ENCODE measurements around the gene NCKAP5.

Gene NCKAP5

DNA sequence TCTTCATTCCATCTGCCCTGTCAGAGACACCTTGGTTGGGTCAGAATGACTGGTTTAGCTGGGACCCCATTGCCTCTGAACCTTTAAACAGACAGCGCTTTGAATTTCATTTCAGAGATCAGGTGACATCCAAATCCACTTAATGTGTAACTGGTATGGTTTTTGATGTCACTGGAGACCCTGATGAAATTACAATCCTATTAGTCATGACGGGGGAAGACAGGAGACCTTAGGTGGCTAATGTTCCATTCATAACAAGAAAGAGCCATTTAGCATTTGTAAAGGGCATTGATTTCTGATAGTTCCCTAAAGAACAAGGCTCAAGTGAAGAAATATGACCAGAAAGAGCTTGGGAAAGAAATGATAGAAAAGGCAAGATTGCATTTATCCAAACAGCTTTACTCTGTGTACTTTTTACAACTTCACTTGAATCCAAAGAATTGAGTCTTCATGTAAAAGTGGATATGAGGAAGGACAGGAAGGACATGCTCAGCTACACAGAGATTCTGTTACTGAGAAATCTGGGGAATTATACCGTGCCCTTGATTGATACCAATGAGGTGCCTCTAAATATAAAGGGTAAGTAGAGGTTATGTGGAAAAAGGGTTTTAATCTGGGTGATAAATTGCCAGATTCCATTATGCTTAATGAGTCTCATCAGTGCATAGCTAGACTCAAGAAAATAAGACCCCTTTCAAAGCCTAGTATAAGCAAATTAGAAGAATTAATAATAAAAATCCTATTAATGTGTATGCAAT lies 198.2 kb downstream of the NCKAP5 start:
- DNase-seq = no peak

DNA sequence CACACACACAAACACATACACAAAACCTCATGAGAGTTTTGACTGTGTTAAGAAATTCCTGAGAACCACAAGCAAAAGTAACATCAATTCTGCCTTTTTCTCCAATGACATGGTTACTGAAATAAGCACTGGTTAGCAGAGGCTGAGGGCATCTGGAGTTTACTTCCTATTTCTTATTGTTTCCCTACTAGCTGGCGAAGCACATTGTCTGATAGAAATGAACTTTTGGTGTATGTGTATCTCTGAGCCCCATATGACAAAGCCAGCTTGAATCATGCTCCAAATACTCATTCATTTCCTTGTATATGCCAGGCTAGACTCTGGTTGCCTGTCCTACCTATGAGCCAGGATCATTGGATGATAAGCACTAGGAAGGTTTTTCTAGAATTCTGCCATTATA lies 203.1 kb downstream of the NCKAP5 start:
- no peak for DNase-seq

DNA sequence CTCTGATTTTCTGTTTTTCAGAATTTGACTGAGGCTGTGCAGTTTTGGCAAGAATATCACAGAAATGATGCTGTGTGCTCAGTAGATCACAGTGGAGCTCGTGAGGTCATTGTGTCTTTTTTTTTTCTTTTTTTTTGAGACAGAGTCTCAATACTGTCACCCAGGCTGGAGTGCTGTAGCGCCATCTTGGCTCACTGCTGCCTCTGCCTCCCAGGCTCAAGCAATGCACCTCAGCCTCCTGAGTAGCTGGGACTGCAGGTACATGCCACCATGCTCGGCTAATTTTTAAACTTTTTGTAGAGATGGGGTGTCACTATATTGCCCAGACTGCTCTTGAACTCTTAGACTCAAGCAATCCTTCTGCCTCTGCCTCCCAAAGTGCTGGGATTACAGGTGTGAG lies 203.6 kb downstream of the NCKAP5 start:
- no peak for DNase-seq

DNA sequence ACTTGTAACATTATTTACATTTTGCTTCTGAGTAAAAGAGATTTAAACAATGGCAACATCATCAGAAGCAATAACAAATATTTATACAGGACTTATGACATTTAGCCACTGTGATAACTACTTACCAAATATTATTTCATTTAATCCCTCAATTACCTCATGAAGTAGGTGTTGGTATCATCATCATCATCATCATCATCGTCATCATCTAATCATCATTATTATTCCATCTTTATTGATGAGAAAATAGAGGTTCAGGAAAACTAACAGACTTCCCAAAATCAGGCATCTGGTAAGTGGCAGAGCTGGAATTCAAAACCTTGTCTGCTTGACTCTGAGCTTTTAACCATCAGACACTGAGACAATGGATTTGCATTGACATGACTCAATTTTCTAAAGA lies 204.4 kb downstream of the NCKAP5 start:
- DNase-seq = no peak

DNA sequence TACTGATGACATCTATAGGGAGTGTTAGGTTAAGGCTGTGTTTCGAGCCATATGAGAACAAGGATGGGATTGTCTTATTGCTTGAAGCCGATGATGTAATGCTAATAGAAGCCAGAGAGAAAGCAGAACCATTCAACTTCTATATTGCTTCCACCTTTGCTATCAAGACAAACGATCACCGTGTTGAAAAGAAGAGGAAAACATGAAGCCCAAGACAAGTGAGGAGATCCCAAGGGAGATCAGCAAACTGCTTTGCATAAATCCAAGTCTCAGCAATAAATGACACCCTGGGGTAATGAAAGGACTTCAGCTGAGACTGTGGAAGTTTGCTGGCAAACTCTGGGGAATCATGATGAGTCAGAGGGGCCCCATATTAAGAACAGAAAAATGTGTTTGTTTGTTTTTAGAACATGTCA lies 206.2 kb downstream of the NCKAP5 start:
- DNase-seq = no peak

DNA sequence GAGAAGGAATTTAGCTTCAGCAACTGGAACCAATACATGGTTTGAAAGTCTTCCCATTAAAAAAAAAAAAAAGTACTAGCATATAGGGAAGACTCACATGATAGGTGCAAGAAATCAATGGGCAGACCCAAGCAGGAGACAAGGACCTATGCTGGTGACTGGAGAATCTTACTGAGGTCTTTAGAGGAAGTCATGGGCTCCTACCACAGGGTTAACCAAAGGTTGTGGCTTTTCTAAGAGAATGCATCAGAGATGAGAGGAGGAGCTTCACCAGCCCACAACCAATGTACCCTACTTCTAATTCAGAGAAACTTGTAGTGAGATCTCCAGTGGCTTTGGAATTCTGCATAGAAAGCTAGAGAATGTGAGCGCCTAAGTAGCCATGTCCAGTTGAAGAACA lies 207.4 kb downstream of the NCKAP5 start:
- DNase-seq = no peak

DNA sequence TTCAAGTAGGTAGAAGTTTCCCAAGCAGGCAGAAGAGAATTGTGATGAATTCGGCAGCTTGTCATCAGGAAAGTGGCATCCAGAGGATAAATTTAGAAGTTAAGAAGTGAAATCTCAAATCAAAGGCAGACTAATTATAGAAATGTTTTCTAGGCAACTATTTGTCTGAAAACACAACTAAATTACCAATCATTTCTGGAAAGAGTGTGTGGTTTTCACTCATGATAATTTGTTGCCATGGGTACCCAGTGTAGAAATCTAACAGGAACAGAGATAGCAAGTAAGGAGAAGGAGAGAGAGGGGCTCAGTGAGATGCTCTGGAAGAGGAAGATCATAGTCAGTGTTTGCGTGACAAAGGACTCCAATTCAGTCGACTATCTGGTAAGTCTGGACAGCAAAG lies 208.1 kb downstream of the NCKAP5 start:
- DNase-seq = no peak

DNA sequence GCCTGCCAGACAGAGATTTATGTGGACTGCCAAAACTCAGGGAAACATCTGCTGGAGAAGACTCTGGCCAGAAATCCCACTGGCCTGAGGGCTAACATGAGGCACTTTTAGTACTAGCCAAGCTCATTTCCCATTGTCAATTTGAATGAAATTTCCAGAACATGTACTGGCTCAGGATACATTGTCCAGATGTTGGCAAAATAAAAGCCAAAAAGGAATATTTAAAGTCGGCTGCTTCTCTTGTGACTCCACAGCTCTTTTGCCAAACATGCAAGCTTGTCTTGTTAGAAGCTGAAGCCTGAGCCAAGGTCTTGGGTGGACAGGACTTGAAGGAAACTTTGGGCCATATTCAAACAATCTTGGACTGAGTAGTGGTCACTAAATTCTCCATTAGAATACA lies 215.5 kb downstream of the NCKAP5 start:
- no peak for DNase-seq

DNA sequence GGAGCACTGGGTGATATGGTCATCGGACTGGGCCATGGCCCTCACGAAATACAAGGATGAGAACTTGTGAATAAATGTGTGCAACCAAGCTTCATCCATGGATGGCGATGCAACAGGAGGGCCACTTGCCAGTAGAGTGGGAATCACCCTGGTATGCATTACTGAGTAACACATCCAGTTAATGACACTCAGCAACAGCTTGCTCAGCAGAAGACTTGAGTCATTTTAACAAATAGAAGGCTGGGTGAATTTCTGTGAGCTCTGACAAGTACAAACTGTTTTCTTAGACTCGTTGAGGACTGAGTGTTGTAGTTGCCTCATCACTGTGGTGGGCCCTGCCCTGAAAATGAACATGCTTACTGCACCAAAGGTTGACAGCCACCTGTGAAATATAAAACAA lies 221.6 kb downstream of the NCKAP5 start:
- DNase-seq = no peak

DNA sequence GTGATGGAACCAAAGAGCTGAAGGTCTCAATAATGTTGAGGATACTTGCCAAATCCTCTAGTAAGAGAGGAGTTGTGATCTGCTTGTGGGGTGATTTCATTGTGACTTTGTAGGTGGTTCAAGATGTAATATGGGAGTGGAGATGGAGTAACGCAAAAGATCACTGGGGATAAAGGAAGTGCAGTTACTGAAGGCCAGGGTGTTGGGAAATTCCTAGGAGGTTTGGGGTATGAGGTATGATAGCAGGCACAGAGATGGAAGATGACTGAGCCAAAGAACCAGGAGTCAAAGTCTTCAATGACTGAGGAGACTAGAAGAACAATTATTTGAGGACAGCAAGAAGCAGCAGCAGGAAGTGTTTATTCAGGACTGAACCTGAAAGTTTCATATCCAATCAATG lies 222.6 kb downstream of the NCKAP5 start:
- DNase-seq = no peak

DNA sequence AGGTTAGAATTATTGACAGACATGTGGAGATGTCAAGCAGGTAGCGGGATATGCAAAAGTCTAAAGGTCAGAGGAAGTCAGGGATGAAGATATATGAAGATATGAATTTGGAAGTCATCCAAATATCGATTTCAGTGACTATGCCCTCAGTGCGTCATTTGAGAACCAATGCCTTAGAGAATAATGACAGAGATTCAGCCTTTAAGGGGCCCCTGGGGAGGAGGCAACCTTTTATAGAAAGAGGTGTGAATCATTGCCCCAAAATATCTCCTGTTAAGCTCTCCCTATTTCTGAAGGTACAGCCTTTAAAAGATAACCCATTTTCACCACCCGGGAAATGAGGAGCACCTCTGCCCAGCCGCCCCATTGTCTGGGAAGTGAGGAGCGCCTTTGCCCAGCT lies 223.4 kb downstream of the NCKAP5 start:
- DNase-seq = no peak

DNA sequence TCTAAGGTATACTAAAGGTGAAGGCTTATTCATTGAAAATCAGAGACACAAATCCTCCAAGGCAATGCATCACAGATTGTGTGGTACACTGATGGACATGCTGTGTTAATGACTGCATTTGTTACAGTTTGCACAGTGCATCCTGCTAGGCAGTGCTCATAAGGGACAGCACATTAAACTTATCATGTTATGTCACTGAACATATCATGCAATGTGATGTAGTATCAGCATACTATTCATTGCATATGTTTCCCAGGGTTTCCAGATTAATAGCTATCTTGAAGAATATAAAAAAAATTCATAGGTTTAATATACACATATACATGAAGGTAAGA lies 225.3 kb downstream of the NCKAP5 start:
- DNase-seq = no peak

DNA sequence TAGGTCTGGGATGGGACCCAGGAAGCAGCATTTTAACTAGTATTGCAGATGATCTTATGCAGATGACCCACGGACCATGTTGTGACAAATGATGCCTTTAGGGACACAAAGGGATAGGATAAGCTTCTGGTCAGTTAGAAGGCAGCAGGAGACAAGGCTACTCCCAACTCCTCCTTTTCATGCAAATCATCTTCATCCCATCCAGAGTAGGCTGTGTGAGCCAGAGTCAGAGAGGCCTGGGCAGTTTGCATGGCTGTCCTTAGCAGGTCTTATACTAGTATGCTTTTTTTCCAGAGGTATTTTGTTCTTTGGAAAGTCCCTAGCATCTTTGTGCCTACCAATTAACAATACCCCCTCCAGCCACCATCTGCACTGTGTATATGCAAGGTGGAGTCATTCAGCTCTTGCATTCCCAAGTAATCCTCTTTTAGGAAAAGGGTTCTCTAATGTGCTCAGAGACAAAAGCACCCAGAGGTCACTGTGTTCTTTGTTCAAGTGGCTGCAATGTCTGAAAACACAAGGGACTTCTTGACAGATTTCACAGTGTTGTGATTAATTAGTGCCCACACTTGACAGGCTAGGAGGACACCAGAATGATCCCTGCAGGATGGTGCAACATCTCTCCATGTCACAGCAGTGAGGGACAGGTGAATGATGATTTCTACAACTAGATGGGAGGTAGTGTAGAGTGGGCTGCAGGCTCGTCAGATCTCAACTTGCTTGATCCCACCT lies 225.8 kb downstream of the NCKAP5 start:
- no peak for DNase-seq

DNA sequence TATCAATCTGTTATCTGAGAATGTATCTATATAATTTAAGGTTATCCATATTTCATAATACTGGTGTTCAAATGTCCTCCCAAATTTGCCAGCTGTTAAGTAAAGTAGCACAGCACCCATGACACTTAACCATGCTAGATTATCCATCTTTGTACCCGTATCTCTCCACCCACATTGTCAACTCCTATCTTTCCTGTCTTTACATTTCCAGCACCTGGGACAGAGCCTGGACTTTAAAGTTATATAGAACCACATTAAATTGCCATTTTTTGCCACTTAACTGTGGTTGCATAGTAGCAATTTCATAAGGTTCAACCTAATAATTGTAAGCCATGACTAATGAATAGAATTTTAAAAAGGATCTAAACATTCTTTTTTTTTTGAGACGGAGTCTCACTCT lies 226.7 kb downstream of the NCKAP5 start:
- DNase-seq = no peak

DNA sequence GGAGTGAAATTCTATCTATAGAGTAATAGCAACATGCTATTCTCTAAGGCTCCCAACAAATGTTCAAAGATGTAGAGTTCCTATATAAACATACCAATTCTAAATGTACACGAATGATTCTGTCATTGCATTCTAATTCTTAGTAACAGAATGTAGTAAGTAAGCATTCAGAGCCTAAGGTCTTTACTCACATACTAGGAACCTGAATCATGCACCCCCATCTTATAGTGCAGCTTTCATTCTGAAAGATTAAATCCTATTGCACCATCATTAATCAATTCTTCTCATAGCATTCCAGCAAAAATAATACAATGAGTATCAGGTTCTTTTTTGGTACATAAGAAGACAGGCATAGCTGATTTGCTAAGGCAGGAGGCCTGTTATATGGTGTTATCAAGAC lies 230.0 kb downstream of the NCKAP5 start:
- DNase-seq = no peak

DNA sequence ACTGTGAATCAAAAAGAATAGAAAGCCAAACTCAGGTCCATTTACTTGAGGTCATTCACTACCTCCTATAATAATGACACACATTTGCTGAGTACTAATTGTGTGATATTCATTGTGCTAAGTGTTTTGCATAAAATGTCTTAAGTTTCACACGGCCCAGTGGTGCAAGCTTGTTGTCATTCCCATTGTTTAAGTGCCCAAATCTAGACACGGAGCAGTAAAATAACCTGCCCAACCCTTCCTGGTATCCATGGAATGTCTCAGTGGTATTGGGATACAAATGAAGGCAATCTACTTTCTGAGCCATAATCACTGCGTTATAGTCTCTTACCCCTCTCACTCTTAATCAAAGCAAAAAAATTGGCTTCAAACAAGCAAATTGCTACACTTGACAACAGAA lies 233.3 kb downstream of the NCKAP5 start:
- no peak for DNase-seq

DNA sequence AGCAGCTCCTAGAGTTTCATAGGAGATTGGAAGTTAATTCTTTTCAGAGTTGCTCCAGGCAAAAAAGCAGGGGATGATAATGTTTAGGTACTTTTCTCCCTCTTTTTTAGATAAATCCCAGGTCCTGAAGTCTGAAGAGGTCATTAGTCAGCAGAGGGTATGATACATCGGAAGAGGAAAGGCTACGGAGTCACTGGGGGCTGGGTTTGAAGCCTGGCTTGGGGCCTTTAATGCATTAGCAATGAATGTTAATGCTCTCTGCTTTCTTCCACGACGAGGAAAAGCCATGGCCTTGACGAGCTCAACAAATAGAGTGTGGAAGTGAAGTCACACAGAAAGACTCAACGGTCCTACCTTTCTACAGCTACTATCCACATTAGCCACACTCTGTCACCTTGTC lies 235.1 kb downstream of the NCKAP5 start:
- no peak for DNase-seq

DNA sequence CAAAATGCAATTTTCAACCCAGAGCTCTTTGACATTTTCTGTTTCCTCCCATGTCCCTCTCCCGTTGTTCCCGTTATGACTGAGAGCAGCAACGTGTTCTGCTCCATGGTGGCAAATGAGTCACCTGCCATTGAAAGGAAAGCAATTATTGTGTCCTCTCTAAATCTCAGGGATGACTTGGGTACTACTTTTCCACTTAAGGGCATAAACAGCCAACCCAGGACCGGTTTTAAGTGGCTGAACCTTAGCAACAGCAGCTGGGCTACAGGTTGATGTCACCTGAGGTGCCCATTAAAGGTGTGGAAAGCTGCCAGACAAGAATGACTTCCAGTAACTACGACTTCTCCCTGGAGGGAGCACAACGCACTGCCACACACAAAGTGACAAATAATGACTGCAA lies 236.8 kb downstream of the NCKAP5 start:
- no peak for DNase-seq

DNA sequence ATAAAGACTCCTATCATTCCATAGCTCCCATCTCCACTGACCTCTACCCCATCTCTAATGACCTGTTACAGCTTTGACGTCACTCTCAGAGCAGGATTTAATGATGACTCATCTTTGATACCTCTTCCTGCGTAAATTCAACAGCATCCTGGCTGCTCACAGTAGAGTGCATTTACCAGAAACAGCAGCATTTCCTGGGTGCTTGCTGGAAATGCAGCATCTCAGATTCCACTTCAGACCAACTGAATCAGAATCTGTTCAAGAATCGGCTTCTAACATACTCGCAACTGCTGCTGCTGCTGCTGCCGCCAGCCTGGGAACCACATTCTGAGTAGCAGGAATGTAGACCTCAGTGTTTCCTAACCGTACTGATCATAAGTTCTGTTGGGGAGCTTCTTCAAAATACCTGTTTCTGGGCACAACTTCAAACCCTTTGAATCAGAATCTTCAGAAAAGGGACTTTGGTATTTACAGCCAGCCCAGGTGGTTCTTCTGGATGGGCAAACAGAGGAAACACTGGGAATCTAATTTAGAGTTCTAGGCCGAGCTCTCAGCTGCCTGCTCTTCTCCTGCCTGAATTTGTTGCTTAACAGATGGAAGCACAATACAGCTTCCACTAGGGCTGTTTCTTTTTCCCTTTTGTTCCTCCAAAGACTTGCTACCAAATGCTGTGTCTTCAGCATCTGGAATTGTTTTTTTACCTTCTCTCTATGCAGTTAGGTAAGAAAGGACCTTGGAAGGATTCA lies 241.4 kb downstream of the NCKAP5 start:
- DNase-seq = no peak

DNA sequence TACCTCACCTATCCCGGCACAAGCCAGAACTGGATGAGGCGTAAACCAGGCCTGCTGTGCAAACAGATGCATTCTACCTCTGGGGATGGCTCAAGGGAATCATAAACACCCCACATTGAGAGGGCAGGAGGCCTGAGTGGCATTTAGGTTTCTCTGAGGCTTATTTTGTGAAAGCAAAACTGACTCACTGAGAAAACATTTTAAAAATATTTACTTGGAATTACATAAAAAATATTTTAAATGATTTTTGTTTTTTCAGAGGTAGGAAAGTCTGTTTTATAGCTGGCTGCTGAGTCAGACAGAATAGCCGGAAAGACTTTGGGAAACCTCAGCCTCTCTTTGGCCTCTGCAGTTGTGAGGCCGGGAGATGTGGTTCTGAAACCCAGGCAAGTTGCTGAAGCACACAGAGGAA lies 244.1 kb downstream of the NCKAP5 start:
- DNase-seq = no peak

DNA sequence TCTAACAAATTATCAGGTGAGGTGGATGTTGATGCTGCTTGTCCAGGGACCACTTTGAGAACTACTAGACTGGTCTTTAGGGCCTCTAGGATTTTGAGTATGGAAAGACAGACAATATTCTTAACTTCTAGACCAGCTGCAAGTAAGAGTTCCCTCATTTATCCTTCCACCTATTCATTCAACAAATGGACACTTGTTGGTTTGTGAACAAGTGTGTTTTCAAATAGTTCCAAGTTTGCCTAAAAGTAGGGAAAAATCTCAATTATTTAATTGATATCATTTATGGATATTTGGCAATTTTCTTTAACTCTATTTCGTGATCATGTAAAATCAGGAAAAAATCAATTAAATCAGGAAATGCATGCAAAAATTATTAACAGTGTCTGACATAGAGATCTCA lies 245.4 kb downstream of the NCKAP5 start:
- no peak for DNase-seq

DNA sequence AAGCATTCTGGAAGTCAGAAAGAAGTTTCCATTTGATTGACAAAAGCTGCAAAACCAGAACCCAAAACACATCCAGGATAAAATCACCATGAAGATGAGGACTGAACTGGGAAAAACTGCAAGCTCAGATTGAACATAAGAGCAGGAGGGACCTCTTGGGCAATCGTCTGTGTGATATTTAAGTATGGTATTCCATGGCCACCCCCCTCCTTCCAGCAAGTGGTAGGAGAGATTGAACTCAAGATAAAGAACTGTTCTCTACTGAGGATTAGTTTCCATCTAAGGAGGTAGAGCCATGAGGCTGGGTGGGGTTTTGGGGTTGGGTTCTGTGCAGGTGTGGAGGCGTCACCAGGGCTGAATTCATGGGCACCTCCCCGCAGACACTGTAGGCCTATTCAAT lies 251.1 kb downstream of the NCKAP5 start:
- DNase-seq = no peak

DNA sequence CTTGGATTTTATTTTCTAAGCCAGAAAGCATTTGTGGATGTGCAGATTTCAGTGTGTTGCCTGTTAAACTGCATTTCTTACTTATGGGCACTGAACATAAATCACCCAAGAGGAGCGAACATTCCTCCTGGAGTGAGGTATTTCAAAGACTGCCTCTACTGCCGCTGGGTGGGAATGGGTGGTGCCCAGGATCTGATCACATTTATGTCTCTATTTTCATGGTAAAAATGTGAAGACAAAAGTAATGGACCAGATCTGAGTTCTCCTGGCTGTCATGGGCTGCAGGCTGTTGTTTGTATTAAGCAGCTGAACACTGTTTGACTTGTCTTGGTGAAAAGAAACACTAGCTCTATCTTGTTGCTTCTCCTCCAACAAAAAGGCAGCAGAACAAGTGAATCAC lies 251.7 kb downstream of the NCKAP5 start:
- no peak for DNase-seq

DNA sequence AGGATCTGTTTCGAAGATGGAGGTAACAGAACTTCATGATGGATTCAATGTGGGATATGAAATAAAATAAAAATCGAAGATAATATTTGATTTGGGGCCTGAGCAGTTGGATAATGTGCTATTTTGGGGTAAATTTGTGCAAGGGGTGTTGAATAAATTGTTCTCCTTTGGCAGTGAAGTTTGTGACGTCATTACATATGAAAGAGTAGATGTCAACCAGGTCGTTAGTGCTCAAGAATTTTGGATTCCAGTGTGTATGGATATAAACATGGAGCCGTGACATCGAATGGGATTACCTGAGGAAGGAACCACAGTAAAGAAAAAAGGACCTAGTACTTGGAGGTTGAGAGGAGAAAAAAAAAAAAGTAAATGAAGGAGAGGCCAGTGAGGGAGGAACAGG lies 253.0 kb downstream of the NCKAP5 start:
- DNase-seq = no peak
